Myocyte (in vitro differentiated cells): ENCODE data around the gene SLC25A46. TPM values are rescaled to one million over a fixed set of nuclear protein-coding genes. Genes with fewer than 3 reads are reported as not detected.
"Not testable (repeated sequence)": the region's sequence is repeated elsewhere in the genome, so short reads cannot be mapped to it uniquely, and the experiment has no call there.

Experiments
- DNase-seq: peaks from one replicate; pipeline ENCODE4 v3.0.0-alpha.2; 2012; ENCODE audit warnings: low read depth
- polyA plus RNA-seq: library from polyadenylated mRNA; unstranded; fragments of >200 nt; gene quantifications from one replicate; pipeline ENCODE4 v1.2.1, GENCODE V29; 2012; ENCODE audit warnings: missing spikeins
- total RNA-seq: library from RNA; depleted of rRNA; stranded (reverse); fragments of >200 nt; gene quantifications from 2 replicates; pipeline ENCODE4 v1.2.3, GENCODE V29; 2014

Gene SLC25A46
- 86.9 and 94.0 TPM in 2 replicates for total RNA-seq
- polyA plus RNA-seq, result 26.9 TPM

GRCh38 chr5:110738812-110739651, at the start of gene SLC25A46:
TSS of gene SLC25A46 (plus strand) at chr5:110739007. CDS start at chr5:110739120, 113 bp downstream.
- peak; percentile 95 for DNase-seq

- not testable (repeated sequence) for DNase-seq
Measured at GRCh38 chr5:110690587-110690986, 48.2 kb upstream of the SLC25A46 start.

GRCh38 chr5:110692669-110693068, 46.1 kb upstream of the SLC25A46 start:
- DNase-seq, result not testable (repeated sequence)

GRCh38 chr5:110702300-110702699, 36.5 kb upstream of the SLC25A46 start:
- DNase-seq, result no peak

GRCh38 chr5:110702704-110703103, 36.1 kb upstream of the SLC25A46 start:
- DNase-seq, result no peak

GRCh38 chr5:110703481-110703880, 35.3 kb upstream of the SLC25A46 start:
- no peak for DNase-seq

- no peak for DNase-seq
Measured at GRCh38 chr5:110705349-110705748, 33.5 kb upstream of the SLC25A46 start.

- DNase-seq, result peak; percentile 35
Measured at GRCh38 chr5:110707260-110707844, 31.5 kb upstream of the SLC25A46 start.

GRCh38 chr5:110716247-110717245, 22.3 kb upstream of the SLC25A46 start:
- peak; percentile 19 for DNase-seq

GRCh38 chr5:110718311-110718710, 20.5 kb upstream of the SLC25A46 start:
- DNase-seq, result no peak

GRCh38 chr5:110726249-110727024, 12.4 kb upstream of the SLC25A46 start, which contains the start of gene TMEM232:
TSS of gene TMEM232 (minus strand) at chr5:110726671. CDS start at chr5:110667352, 59,319 bp downstream.
- peak; percentile 62 for DNase-seq

GRCh38 chr5:110727025-110727314, 11.8 kb upstream of the SLC25A46 start:
- no peak for DNase-seq

GRCh38 chr5:110731499-110731898, 7.3 kb upstream of the SLC25A46 start:
- DNase-seq, result not testable (repeated sequence)

- no peak for DNase-seq
Measured at GRCh38 chr5:110734101-110734500, 4.7 kb upstream of the SLC25A46 start.

GRCh38 chr5:110735556-110735955, 3.3 kb upstream of the SLC25A46 start:
- DNase-seq, result no peak

- DNase-seq, result no peak
Measured at GRCh38 chr5:110736753-110737152, 2.1 kb upstream of the SLC25A46 start.

- no peak for DNase-seq
Measured at GRCh38 chr5:110738503-110738811, 350 bp upstream of the SLC25A46 start.

- no peak for DNase-seq
Measured at GRCh38 chr5:110751902-110752762, 13.3 kb downstream of the SLC25A46 start.

- DNase-seq, result no peak
Measured at GRCh38 chr5:110752953-110753352, 14.1 kb downstream of the SLC25A46 start.

- no peak for DNase-seq
Measured at GRCh38 chr5:110753600-110753999, 14.8 kb downstream of the SLC25A46 start.
